Measurements from ENCODE around the gene ADGRG3. TPM values are rescaled to one million over a fixed set of nuclear protein-coding genes. Genes with fewer than 3 reads are reported as not detected.

The ADGRG3 gene
- polyA plus RNA-seq, 3 donors, result 0.41 to 1.0 TPM; not detected in 1

- no peak for TF ChIP-seq CTCF (IDR thresholded peaks at IDR 0.05)
- Histone ChIP-seq H3K79me2 (ENCODE audit: insufficient read depth, low read length) (no peaks in the 10 kb centered on the region), H3K27ac (ENCODE audit: low read depth in 1 of 2, low read length in 2 of 2) (no peak overlapping the region), H2AFZ (ENCODE audit: insufficient read depth, low read depth, low read length, poor library complexity, severe bottlenecking) (no peak overlapping the region), H3K9me3 (replicated peaks in 1 of 2; ENCODE audit: control insufficient read depth in 1 of 2, insufficient read depth in 1 of 2, low read length in 2 of 2) (no peaks in the 10 kb centered on the region), H3K4me2 (replicated peaks; ENCODE audit: extremely low read depth, low read length, poor library complexity, severe bottlenecking) (no peak overlapping the region), H3K27me3 (ENCODE audit: control insufficient read depth in 2 of 2, insufficient read depth in 2 of 2, low read length in 2 of 2) (peaks cover 2 to 48% of the 10 kb centered on the region in 2 donors), H3K4me1 (ENCODE audit: control insufficient read depth in 1 of 2, insufficient read depth in 2 of 2, low read length in 2 of 2) (peaks cover 24 to 25% of the 10 kb centered on the region in 2 donors), H3K36me3 (replicated peaks in 1 of 2; ENCODE audit: control insufficient read depth in 1 of 2, insufficient read depth in 2 of 2, low read length in 2 of 2) (no peaks in the 10 kb centered on the region), H4K20me1 (ENCODE audit: insufficient read depth, low read length) (no peaks in the 10 kb centered on the region), H3K4me3 (replicated peaks in 1 of 3; ENCODE audit: low read depth in 2 of 3, low read length in 3 of 3) (no peak overlapping the region), H3K9ac (ENCODE audit: insufficient read depth, low read length, poor library complexity, severe bottlenecking) (no peak overlapping the region)
- Mint-ChIP-seq H3K4me1 (peaks cover 24% of the 10 kb centered on the region), H3K36me3 (no peaks in the 10 kb centered on the region), H3K9me3 (peaks cover 0 to 5% (median 0%) of the 10 kb centered on the region in 7 donors), H3K27me3 (ENCODE audit: low read depth in 3 of 3) (peaks cover 26 to 47% (median 39%) of the 10 kb centered on the region in 3 donors), H3K27ac (peak overlapping the region in 2 of 7 donors; percentile 5 to 16), H3K4me3 (peak overlapping the region in 1 of 2 donors; percentile 62)
- 58% methylated on average over 13 of the region's 24 CpGs for WGBS (ENCODE audit: insufficient coverage)
- intact Hi-C loops (cut with micrococcal nuclease), result loop anchor here (5.0 kb wide), 3 partner anchors 46 to 91 kb away; partner anchors contain the start of genes DRC7 (in 1 of the 2) and KATNB1 (in 1 of the 2)
- peak in 1 of 3 donors; percentile 33 for DNase-seq
Measured at GRCh38 chr16:57645691-57646387, 22.3 kb upstream of the ADGRG3 start.

DNA sequence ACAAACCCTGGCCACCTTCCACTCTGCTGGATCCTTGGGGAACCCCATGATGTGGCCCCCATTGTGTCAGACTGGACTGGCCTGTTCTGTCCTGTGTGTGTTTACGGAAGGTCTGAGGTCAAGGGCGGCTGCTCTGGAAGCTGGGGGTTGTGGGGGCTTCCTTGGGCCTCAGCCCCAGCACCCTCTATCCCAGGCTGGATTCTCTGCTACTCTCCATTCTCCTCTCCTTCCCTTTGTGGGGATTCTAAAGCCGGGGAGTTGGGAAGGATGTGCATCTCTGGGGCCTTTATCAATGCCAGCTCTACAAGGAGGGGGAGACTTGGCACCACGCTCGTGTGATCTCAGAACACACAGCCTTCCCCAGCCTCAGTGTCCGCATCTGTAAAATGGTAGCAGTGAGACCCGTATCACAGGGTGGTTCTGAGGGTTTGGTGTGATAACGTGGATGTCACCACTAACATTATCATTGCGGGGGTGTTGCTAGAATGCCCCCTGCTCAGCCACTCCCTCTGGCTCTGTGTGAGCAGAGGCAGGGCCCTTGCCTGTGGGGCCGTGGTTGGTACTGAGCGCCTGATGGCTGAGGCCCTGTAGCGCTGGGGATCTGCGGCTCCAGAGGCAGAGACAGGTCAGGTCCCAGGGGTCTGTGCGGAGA lies 21.6 kb upstream of the ADGRG3 start:
- Histone ChIP-seq H3K27me3 (ENCODE audit: control insufficient read depth in 2 of 2, insufficient read depth in 2 of 2, low read length in 2 of 2) (peaks cover 2 to 43% of the 10 kb centered on the region in 2 donors), H3K4me2 (replicated peaks; ENCODE audit: extremely low read depth, low read length, poor library complexity, severe bottlenecking) (no peak overlapping the region), H3K4me3 (replicated peaks in 1 of 3; ENCODE audit: low read depth in 2 of 3, low read length in 3 of 3) (no peak overlapping the region), H3K27ac (ENCODE audit: low read depth in 1 of 2, low read length in 2 of 2) (no peak overlapping the region), H4K20me1 (ENCODE audit: insufficient read depth, low read length) (no peaks in the 10 kb centered on the region), H3K36me3 (replicated peaks in 1 of 2; ENCODE audit: control insufficient read depth in 1 of 2, insufficient read depth in 2 of 2, low read length in 2 of 2) (no peaks in the 10 kb centered on the region), H3K79me2 (ENCODE audit: insufficient read depth, low read length) (no peaks in the 10 kb centered on the region), H3K9me3 (replicated peaks in 1 of 2; ENCODE audit: control insufficient read depth in 1 of 2, insufficient read depth in 1 of 2, low read length in 2 of 2) (no peaks in the 10 kb centered on the region), H2AFZ (ENCODE audit: insufficient read depth, low read depth, low read length, poor library complexity, severe bottlenecking) (no peak overlapping the region), H3K4me1 (ENCODE audit: control insufficient read depth in 1 of 2, insufficient read depth in 2 of 2, low read length in 2 of 2) (peaks cover 24 to 25% of the 10 kb centered on the region in 2 donors), H3K9ac (ENCODE audit: insufficient read depth, low read length, poor library complexity, severe bottlenecking) (no peak overlapping the region)
- 61% methylated on average over 8 of the region's 14 CpGs for WGBS (ENCODE audit: insufficient coverage)
- intact Hi-C loops (cut with micrococcal nuclease), result loop anchor here (5.0 kb wide), 3 partner anchors 46 to 91 kb away; partner anchors contain the start of genes DRC7 (in 1 of the 2) and KATNB1 (in 1 of the 2)
- TF ChIP-seq CTCF (IDR thresholded peaks at IDR 0.05), result no peak
- peaks cover 25 to 50% (median 38%) of the 10 kb centered on the region in 3 donors for H3K27me3 Mint-ChIP-seq (ENCODE audit: low read depth in 3 of 3)
- H3K36me3 Mint-ChIP-seq, result no peaks in the 10 kb centered on the region
- H3K9me3 Mint-ChIP-seq, result peaks cover 0 to 5% (median 0%) of the 10 kb centered on the region in 7 donors
- H3K4me1 Mint-ChIP-seq, result peaks cover 24% of the 10 kb centered on the region
- H3K27ac Mint-ChIP-seq, result peak overlapping the region in 2 of 7 donors; percentile 7 to 51
- DNase-seq, result no peak
- H3K4me3 Mint-ChIP-seq, result peak overlapping the region in 1 of 2 donors; percentile 48

All from CD14-positive monocyte (primary cell).